Smooth muscle cell (in vitro differentiated cells): ENCODE data around the gene B4GALT3. TPM values are rescaled to one million over a fixed set of nuclear protein-coding genes. Genes with fewer than 3 reads are reported as not detected.

Experiments used
- DNase-seq: peaks from one replicate; lab custom pipeline; 2025; ENCODE audit not compliant: unreplicated experiment; lab: John Stamatoyannopoulos, UW
- H2AFZ ChIP-seq: fragments of 200-600 bp; sonication (generic); 2 replicates; pipeline ENCODE4 v1.6.0; 2016; ENCODE audit warnings: antibody characterized with exemption, low read depth, mild to moderate bottlenecking
- H3F3A ChIP-seq: fragments of 200-600 bp; sonication (generic); 2 replicates; pipeline ENCODE4 v1.6.0; 2017; ENCODE audit warnings: antibody characterized with exemption, low read depth
- H3K27ac ChIP-seq: fragments of 200-600 bp; sonication (generic); 2 replicates; pipeline ENCODE4 v1.5.1; 2016; ENCODE audit warnings: low read depth, mild to moderate bottlenecking
- H3K27me3 ChIP-seq: fragments of 200-600 bp; sonication (generic); 2 replicates; pipeline ENCODE4 v1.6.1; 2016; ENCODE audit warnings: low read depth, mild to moderate bottlenecking
- H3K36me3 ChIP-seq: fragments of 200-600 bp; sonication (generic); 2 replicates; pipeline ENCODE4 v1.5.1; 2016; ENCODE audit warnings: low read depth
- H3K4me1 ChIP-seq: fragments of 200-600 bp; sonication (generic); 2 replicates; pipeline ENCODE4 v1.5.1; 2016; ENCODE audit warnings: low read depth
- H3K4me2 ChIP-seq: fragments of 200-600 bp; sonication (generic); 2 replicates; pipeline ENCODE4 v1.6.0; 2016; ENCODE audit warnings: mild to moderate bottlenecking
- H3K4me3 ChIP-seq: fragments of 200-600 bp; sonication (generic); 2 replicates; pipeline ENCODE4 v1.5.1; 2016; ENCODE audit warnings: mild to moderate bottlenecking
- H3K79me2 ChIP-seq: fragments of 200-600 bp; sonication (generic); 2 replicates; pipeline ENCODE4 v1.6.0; 2016; ENCODE audit warnings: low read depth, mild to moderate bottlenecking
- H3K9ac ChIP-seq: fragments of 200-600 bp; sonication (generic); 2 replicates; pipeline ENCODE4 v1.6.0; 2016; ENCODE audit warnings: low read depth
- H3K9me3 ChIP-seq: fragments of 200-600 bp; sonication (generic); replicated peaks from 2 replicates; pipeline ENCODE4 v1.5.1; 2016; ENCODE audit warnings: low read depth
- H4K20me1 ChIP-seq: fragments of 200-600 bp; sonication (generic); 2 replicates; pipeline ENCODE4 v1.6.0; 2016; ENCODE audit warnings: low read depth
- WGBS: methylation state at CpG from one replicate; pipeline ENCODE4 v1.1.7; 2016; ENCODE audit warnings: low lambda C conversion rate; 5-methylcytosine and 5-hydroxymethylcytosine counted together
- polyA plus RNA-seq: library from polyadenylated mRNA; unstranded; fragments of >200 nt; fragmentation: Nextera tagmentation; extraction: Ambion mirVana; gene quantifications from 2 replicates; pipeline ENCODE4 v1.2.1, GENCODE V29; 2016
- total RNA-seq: library from RNA; depleted of rRNA; stranded (reverse); fragments of >200 nt; gene quantifications from 2 replicates; pipeline ENCODE4 v1.2.3, GENCODE V29; 2014
- TF ChIP-seq, protein P1 (sequence below): fragments of 200-600 bp; sonication (generic); IDR thresholded peaks from 2 replicates; pipeline ENCODE4 v1.5.1; 2017; ENCODE audit warnings: borderline replicate concordance, mild to moderate bottlenecking, antibody characterized with exemption; ENCODE audit not compliant: insufficient read depth, poor library complexity, severe bottlenecking

B4GALT3 gene
- total and polyA plus RNA-seq, 2 experiments from 2014 or later: 21.4 to 44.9 TPM

GRCh38 chr1:161198194-161198896 is 21.0 kb upstream of the B4GALT3 start:
- Histone ChIP-seq H3K4me1 (peaks cover 54% of the 10 kb centered on the region), H3K9ac (peak overlapping the region; percentile 14), H3K27me3 (no peaks in the 10 kb centered on the region), H4K20me1 (no peaks in the 10 kb centered on the region), H3K4me2 (peak overlapping the region; percentile 87), H3K9me3 (no peaks in the 10 kb centered on the region), H3K4me3 (peak overlapping the region; percentile 45), H2AFZ (no peak overlapping the region), H3K36me3 (no peaks in the 10 kb centered on the region), H3K27ac (peak overlapping the region; percentile 98), H3K79me2 (peaks cover 17% of the 10 kb centered on the region), H3F3A (peaks cover 11% of the 10 kb centered on the region)
- WGBS: 33% methylated on average over 20 of the region's 20 CpGs
- TF ChIP-seq, protein P1, sequence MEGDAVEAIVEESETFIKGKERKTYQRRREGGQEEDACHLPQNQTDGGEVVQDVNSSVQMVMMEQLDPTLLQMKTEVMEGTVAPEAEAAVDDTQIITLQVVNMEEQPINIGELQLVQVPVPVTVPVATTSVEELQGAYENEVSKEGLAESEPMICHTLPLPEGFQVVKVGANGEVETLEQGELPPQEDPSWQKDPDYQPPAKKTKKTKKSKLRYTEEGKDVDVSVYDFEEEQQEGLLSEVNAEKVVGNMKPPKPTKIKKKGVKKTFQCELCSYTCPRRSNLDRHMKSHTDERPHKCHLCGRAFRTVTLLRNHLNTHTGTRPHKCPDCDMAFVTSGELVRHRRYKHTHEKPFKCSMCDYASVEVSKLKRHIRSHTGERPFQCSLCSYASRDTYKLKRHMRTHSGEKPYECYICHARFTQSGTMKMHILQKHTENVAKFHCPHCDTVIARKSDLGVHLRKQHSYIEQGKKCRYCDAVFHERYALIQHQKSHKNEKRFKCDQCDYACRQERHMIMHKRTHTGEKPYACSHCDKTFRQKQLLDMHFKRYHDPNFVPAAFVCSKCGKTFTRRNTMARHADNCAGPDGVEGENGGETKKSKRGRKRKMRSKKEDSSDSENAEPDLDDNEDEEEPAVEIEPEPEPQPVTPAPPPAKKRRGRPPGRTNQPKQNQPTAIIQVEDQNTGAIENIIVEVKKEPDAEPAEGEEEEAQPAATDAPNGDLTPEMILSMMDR: no peak
- peak; percentile 60 for DNase-seq

DNA sequence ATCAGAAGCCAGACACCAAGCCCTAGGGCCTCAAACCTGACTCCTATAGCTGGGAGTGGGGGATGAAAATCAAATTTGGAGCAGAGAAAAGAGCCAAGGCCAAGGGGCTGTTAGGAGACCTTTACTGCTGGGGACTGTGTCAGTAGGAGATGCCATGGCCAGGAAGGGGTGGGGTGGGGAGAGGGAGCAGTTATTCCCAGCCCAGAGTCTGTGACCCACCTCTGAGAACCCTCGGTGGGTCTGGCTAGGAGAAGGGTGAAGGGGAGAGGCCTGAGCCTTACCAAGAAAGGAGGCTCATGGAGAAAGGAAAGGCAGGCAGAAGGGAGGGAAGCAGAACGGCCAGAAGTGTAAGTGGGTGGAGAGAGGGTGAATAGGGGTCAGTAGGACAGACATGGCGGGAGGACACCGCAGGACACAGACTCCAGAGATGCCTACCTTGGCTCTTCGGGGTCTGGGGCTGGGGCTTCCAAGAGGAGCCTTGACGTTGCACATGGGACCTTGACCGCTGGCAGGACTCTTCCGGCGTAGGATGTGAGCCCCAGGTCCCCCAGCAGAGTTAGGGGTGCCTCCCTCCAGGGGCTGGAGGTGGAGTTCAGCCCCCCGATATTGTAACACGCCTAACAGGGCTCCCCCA is 20.4 kb upstream of the B4GALT3 start:
- Histone ChIP-seq H3K4me3 (peak overlapping the region; percentile 45), H3K27me3 (no peaks in the 10 kb centered on the region), H3K36me3 (no peaks in the 10 kb centered on the region), H3F3A (peaks cover 11% of the 10 kb centered on the region), H2AFZ (peak overlapping the region; percentile 90), H3K9ac (peak overlapping the region; percentile 78), H4K20me1 (no peaks in the 10 kb centered on the region), H3K27ac (peak overlapping the region; percentile 98), H3K4me1 (peaks cover 47% of the 10 kb centered on the region), H3K9me3 (no peaks in the 10 kb centered on the region), H3K79me2 (peaks cover 10% of the 10 kb centered on the region), H3K4me2 (peak overlapping the region; percentile 87)
- 79% methylated on average over 11 of the region's 11 CpGs for WGBS
- TF ChIP-seq, protein P1: no peak
- DNase-seq: no peak

DNA sequence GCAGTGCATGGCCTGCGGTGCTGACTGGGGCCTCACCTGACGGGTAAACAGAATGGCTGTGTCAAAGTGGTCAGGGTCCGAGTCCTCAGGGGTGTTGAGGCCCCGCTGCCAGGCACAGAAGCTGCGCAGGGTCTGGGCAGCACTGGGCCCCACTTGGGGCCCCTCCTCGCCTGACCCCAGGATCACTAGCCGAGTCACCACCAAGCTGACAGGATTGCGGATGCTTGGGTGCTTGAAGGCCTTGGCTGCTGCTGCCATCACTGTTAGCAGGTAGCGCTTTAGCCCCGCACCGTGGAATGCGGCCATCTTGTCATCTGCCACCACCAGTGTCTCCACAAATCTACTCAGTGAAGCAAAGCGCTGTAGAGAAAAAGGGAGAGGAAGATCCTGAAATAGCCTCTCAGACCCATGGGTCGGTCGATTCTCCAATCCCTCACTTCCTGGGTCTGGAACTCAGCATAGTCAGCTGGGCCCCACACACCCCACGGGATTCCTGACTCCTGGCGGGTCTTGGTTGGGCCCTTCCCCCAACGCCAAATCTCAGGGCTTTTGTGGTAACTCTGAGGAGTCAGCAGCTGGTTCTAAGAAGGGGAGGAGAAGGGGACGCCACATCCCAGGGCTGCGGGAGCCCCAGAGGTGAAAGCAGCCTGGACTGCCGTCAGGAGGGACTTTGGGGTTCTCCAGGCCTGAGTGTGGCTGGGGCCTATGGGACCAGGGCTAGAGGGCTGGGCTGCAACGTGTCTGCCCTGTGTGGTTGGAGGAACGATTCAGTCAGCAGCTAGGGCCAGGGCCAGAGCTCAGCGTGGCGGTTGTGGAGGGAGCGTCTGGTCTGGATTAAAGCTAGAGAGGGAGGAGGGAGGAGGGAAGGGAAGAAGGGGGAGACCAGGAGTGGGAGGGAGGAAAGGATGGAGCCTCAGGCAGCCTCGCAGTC is 19.5 kb upstream of the B4GALT3 start:
- H3K27me3 ChIP-seq: no peaks in the 10 kb centered on the region

More for the DNA sequence above, 19.5 kb upstream of the B4GALT3 start:
- WGBS: 52% methylated on average over 23 of the region's 27 CpGs
- Histone ChIP-seq H3F3A (peaks cover 11% of the 10 kb centered on the region), H3K36me3 (no peaks in the 10 kb centered on the region), H3K79me2 (peaks cover 6% of the 10 kb centered on the region), H3K4me3 (peak overlapping the region; percentile 45), H3K4me2 (peak overlapping the region; percentile 87), H4K20me1 (no peaks in the 10 kb centered on the region), H2AFZ (peak overlapping the region; percentile 90), H3K9me3 (no peaks in the 10 kb centered on the region), H3K27ac (peak overlapping the region; percentile 98), H3K4me1 (peaks cover 47% of the 10 kb centered on the region), H3K9ac (peak overlapping the region; percentile 78)
- TF ChIP-seq, protein P1: no peak
- DNase-seq: peak; percentile 51
